ENCODE measurements around the gene HNRNPLL. TPM values are rescaled to one million over a fixed set of nuclear protein-coding genes. Genes with fewer than 3 reads are reported as not detected.

HNRNPLL gene
- total and polyA plus RNA-seq, 2 of the 13 experiments (the other 11 are each of a cell fraction or from before 2014, with no cell fraction given), result 49.4 to 103 TPM

- TF ChIP-seq SNAPC4 (CRISPR knock-in tag; IDR thresholded peaks at IDR 0.05) (no peak), ZNF639 (CRISPR knock-in tag; conservative IDR thresholded peaks at IDR 0.05) (peak; percentile 74; the same call in 1 of the 2 replicates), FOXM1 (CRISPR knock-in tag; IDR thresholded peaks at IDR 0.05) (no peak), ZEB1 (IDR thresholded peaks at IDR 0.05; ENCODE audit: insufficient replicate concordance, low read depth) (peak; percentile 18), ZKSCAN1 (IDR thresholded peaks at IDR 0.05; ENCODE audit: low read length) (no peak), ZNF12 (CRISPR knock-in tag; IDR thresholded peaks at IDR 0.05) (peak; percentile 76; the same call in 1 of the 2 replicates), PHB2 (IDR thresholded peaks at IDR 0.05; ENCODE audit: partially characterized antibody) (no peak), THYN1 (CRISPR knock-in tag; IDR thresholded peaks at IDR 0.05; ENCODE audit: borderline replicate concordance, low read depth) (no peak), KMT2B (CRISPR knock-in tag; IDR thresholded peaks at IDR 0.05) (peak; percentile 86; the same call in 1 of the 2 replicates), ZZZ3 (CRISPR knock-in tag; IDR thresholded peaks at IDR 0.05; ENCODE audit: borderline replicate concordance) (no peak), MTERF4 (CRISPR knock-in tag; IDR thresholded peaks at IDR 0.05) (no peak), HHEX (CRISPR knock-in tag; IDR thresholded peaks at IDR 0.05) (no peak), CREB1 (IDR thresholded peaks at IDR 0.05) (peak; percentile 96), CREB1 (CRISPR knock-in tag; IDR thresholded peaks at IDR 0.05) (no peak), MEIS1 (CRISPR knock-in tag; IDR thresholded peaks at IDR 0.05; ENCODE audit: borderline replicate concordance) (peak; percentile 82; the same call in 1 of the 2 replicates), KDM5B (CRISPR knock-in tag; IDR thresholded peaks at IDR 0.05; ENCODE audit: borderline replicate concordance) (peak; percentile 96), RBAK (CRISPR knock-in tag; IDR thresholded peaks at IDR 0.05) (peak; percentile 74; the same call in 1 of the 2 replicates), NFKB2 (CRISPR knock-in tag; IDR thresholded peaks at IDR 0.05; ENCODE audit: borderline replicate concordance) (peak; percentile 31; the same call in 1 of the 2 replicates), PHF8 (CRISPR knock-in tag; IDR thresholded peaks at IDR 0.05) (peak; percentile 75), SOX13 (IDR thresholded peaks at IDR 0.05) (no peak), SOX13 (CRISPR knock-in tag; conservative IDR thresholded peaks at IDR 0.05 in 1 of 2, IDR thresholded peaks at IDR 0.05 in 1 of 2) (peak in 1 of 2 experiments; percentile 48; a peak in 3 of 4 replicates)
- TF ChIP-seq, protein P1, sequence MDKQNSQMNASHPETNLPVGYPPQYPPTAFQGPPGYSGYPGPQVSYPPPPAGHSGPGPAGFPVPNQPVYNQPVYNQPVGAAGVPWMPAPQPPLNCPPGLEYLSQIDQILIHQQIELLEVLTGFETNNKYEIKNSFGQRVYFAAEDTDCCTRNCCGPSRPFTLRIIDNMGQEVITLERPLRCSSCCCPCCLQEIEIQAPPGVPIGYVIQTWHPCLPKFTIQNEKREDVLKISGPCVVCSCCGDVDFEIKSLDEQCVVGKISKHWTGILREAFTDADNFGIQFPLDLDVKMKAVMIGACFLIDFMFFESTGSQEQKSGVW (CRISPR knock-in tag; IDR thresholded peaks at IDR 0.05; ENCODE audit: borderline replicate concordance), result no peak
These were observed 66.8 kb downstream of the HNRNPLL start (continued) for GRCh38 chr2:38535744-38536506.
